Measurements from ENCODE around the gene GRIPAP1. TPM values are rescaled to one million over a fixed set of nuclear protein-coding genes. Genes with fewer than 3 reads are reported as not detected.

Gene GRIPAP1
- total RNA-seq, 1 experiment from 2014 or later, result 51.0 TPM

DNA sequence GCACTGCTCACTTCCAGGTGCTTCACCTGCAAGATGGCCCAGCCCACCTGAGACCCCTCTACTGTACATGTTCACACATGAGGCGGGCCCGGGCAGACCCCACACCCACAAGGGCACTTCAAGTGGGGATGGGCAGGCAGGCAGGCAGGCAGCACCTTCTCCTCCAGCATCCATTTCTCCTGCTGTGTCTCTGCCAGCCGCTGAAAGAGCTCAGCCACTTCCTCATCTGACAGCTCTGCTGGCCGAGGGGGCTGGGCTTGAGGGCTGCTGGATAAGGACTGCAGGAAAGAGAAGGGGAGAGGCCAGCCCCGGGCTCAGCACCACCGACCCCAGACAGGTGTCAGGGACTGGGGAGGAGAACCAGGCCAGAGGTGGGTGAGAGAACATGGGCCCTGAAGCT is 26.0 kb downstream of the GRIPAP1 start:
- H3K36me3 ChIP-seq (ENCODE audit: control insufficient read depth, insufficient read depth, low read length), result no peaks in the 10 kb centered on the region; the same call in 1 of the 2 replicates
- ChIA-PET POLR2A (no interaction called here), CTCF (no interaction called here)
- no TSS peak for BruUV-seq (replicated peaks)
- ATAC-seq, result no peak
- in situ Hi-C loops (cut with HindIII; ENCODE audit: low pct_unique_long_range_greater_than_20kb, low sequenced_read_pairs), result no loop called here
- H3K9me3 ChIP-seq (ENCODE audit: control insufficient read depth, insufficient read depth, low read depth, low read length), result no peaks in the 10 kb centered on the region
- no peaks in the 10 kb centered on the region for H3K4me1 ChIP-seq (ENCODE audit: control insufficient read depth, insufficient read depth, low read length)
- no peak overlapping the region for H3K27ac ChIP-seq (ENCODE audit: low read length)
- no peak overlapping the region for H3K4me3 ChIP-seq (ENCODE audit: low read depth in 2 of 2, low read length in 2 of 2)
- TF ChIP-seq POLR2AphosphoS5 (IDR thresholded peaks at IDR 0.05; ENCODE audit: low read depth, low read length) (no peak), TCF7L2 (IDR thresholded peaks at IDR 0.05; ENCODE audit: low read depth, low read length) (no peak), REST (IDR thresholded peaks at IDR 0.05; ENCODE audit: insufficient read depth in 1 of 2, low read depth in 2 of 2, low read length in 1 of 2) (no peak), SIN3A (IDR thresholded peaks at IDR 0.05; ENCODE audit: borderline replicate concordance, insufficient read depth, low read depth, low read length) (no peak), CTCF (IDR thresholded peaks at IDR 0.05) (no peak)
- H3K27me3 ChIP-seq (ENCODE audit: control insufficient read depth, insufficient read depth, low read length), result no peaks in the 10 kb centered on the region
- intact Hi-C loops (cut with micrococcal nuclease; ENCODE audit: unreplicated experiment), result loop anchor here (10.0 kb wide), 1 partner anchor 69 kb away; the partner anchor contains the start of gene TFE3
- no peak for DNase-seq (ENCODE audit: low read depth, low spot score)

GRCh38 chrX:48975541-48975940 is 26.5 kb downstream of the GRIPAP1 start:
- no peak for ATAC-seq
- TF ChIP-seq TCF7L2 (IDR thresholded peaks at IDR 0.05; ENCODE audit: low read depth, low read length) (no peak), REST (IDR thresholded peaks at IDR 0.05; ENCODE audit: insufficient read depth in 1 of 2, low read depth in 2 of 2, low read length in 1 of 2) (no peak), SIN3A (IDR thresholded peaks at IDR 0.05; ENCODE audit: borderline replicate concordance, insufficient read depth, low read depth, low read length) (no peak), POLR2AphosphoS5 (IDR thresholded peaks at IDR 0.05; ENCODE audit: low read depth, low read length) (no peak), CTCF (IDR thresholded peaks at IDR 0.05) (no peak)
- POLR2A ChIA-PET, result no interaction called here
- H3K27ac ChIP-seq (ENCODE audit: low read length), result no peak overlapping the region
- no peak for DNase-seq (ENCODE audit: low read depth, low spot score)
- H3K9me3 ChIP-seq (ENCODE audit: control insufficient read depth, insufficient read depth, low read depth, low read length), result no peaks in the 10 kb centered on the region
- no peaks in the 10 kb centered on the region for H3K4me1 ChIP-seq (ENCODE audit: control insufficient read depth, insufficient read depth, low read length)
- intact Hi-C loops (cut with micrococcal nuclease; ENCODE audit: unreplicated experiment) (loop anchor here (10.0 kb wide), 1 partner anchor 69 kb away; the partner anchor contains the start of gene TFE3), in situ Hi-C loops (cut with HindIII; ENCODE audit: low pct_unique_long_range_greater_than_20kb, low sequenced_read_pairs) (no loop called here)
- no peak overlapping the region for H3K4me3 ChIP-seq (ENCODE audit: low read depth in 2 of 2, low read length in 2 of 2)
- H3K36me3 ChIP-seq (ENCODE audit: control insufficient read depth, insufficient read depth, low read length), result no peaks in the 10 kb centered on the region; the same call in 1 of the 2 replicates
- no TSS peak for BruUV-seq (replicated peaks)
- no peaks in the 10 kb centered on the region for H3K27me3 ChIP-seq (ENCODE audit: control insufficient read depth, insufficient read depth, low read length)
- CTCF ChIA-PET, result no interaction called here
